GM18526 (cell line): ENCODE measurements around the gene ABLIM3.

ENCODE experiments used
- POLR2A ChIP-seq: IDR thresholded peaks from 3 replicates; pipeline ENCODE4 v1.6.1; 2011; ENCODE audit not compliant: insufficient read length; ENCODE audit errors: extremely low read depth

The ABLIM3 gene

GRCh38 chr5:149301049-149301743, 159.9 kb downstream of the ABLIM3 start:
- no peak for TF ChIP-seq POLR2A

- no peak for TF ChIP-seq POLR2A
Measured at GRCh38 chr5:149301744-149302380, 160.6 kb downstream of the ABLIM3 start.

- no peak for TF ChIP-seq POLR2A
Measured at GRCh38 chr5:149302641-149303040, 161.3 kb downstream of the ABLIM3 start.

- no peak for TF ChIP-seq POLR2A
Measured at GRCh38 chr5:149303210-149303609, 161.9 kb downstream of the ABLIM3 start.

- no peak for TF ChIP-seq POLR2A
Measured at GRCh38 chr5:149304195-149305078, 163.1 kb downstream of the ABLIM3 start.

- TF ChIP-seq POLR2A: no peak
Measured at GRCh38 chr5:149309354-149309753, 168.1 kb downstream of the ABLIM3 start.
